ENCODE results near the gene TOP3B. TPM values are rescaled to one million over a fixed set of nuclear protein-coding genes. Genes with fewer than 3 reads are reported as not detected.

Gene TOP3B
- total RNA-seq, 4 donors from 2014 or later = 24.3 to 68.1 (median 48.4) TPM

- Histone ChIP-seq H3K36me3 (no peaks in the 10 kb centered on the region), H3K27me3 (no peaks in the 10 kb centered on the region), H3K9me3 (no peaks in the 10 kb centered on the region), H3K4me3 (no peak overlapping the region), H3K27ac (no peak overlapping the region), H3K4me1 (no peaks in the 10 kb centered on the region)
- no peak for DNase-seq (ENCODE audit: low spot score in 2 of 2)
- TF ChIP-seq EP300 (IDR thresholded peaks at IDR 0.05) = no peak
- TF ChIP-seq POLR2A (IDR thresholded peaks at IDR 0.05) = no peak
- no peak for TF ChIP-seq CTCF (IDR thresholded peaks at IDR 0.05)
- 100% methylated on average over 3 of the region's 3 CpGs for WGBS, 2 donors
These were observed 12.4 kb upstream of the TOP3B start for GRCh38 chr22:21994881-21995444.

- no peak for DNase-seq (ENCODE audit: low spot score in 2 of 2)
- H3K9me3 ChIP-seq = no peaks in the 10 kb centered on the region
- TF ChIP-seq CTCF (IDR thresholded peaks at IDR 0.05) (no peak), POLR2A (IDR thresholded peaks at IDR 0.05) (no peak), EP300 (IDR thresholded peaks at IDR 0.05) (no peak)
- no peak overlapping the region for H3K27ac ChIP-seq
- H3K4me3 ChIP-seq = no peak overlapping the region
- no peaks in the 10 kb centered on the region for H3K4me1 ChIP-seq
- 77% methylated on average over 7 of the region's 7 CpGs for WGBS, 2 donors
- no peaks in the 10 kb centered on the region for H3K27me3 ChIP-seq
- H3K36me3 ChIP-seq = no peaks in the 10 kb centered on the region
These were observed 10.1 kb upstream of the TOP3B start for GRCh38 chr22:21992593-21993237.

GRCh38 chr22:21991774-21992173 is 9.2 kb upstream of the TOP3B start:
- TF ChIP-seq POLR2A (IDR thresholded peaks at IDR 0.05) = no peak
- TF ChIP-seq CTCF (IDR thresholded peaks at IDR 0.05) = no peak
- no peak for TF ChIP-seq EP300 (IDR thresholded peaks at IDR 0.05)
- WGBS, 2 donors = 89 to 91% methylated on average over 4 to 5 of the region's 5 CpGs
- DNase-seq (ENCODE audit: low spot score in 2 of 2) = no peak
- H3K27ac ChIP-seq = no peak overlapping the region
- H3K4me3 ChIP-seq = no peak overlapping the region
- no peaks in the 10 kb centered on the region for H3K36me3 ChIP-seq
- H3K9me3 ChIP-seq = no peaks in the 10 kb centered on the region
- no peaks in the 10 kb centered on the region for H3K27me3 ChIP-seq
- no peaks in the 10 kb centered on the region for H3K4me1 ChIP-seq

- H3K9me3 ChIP-seq = no peaks in the 10 kb centered on the region
- TF ChIP-seq EP300 (IDR thresholded peaks at IDR 0.05) = no peak
- TF ChIP-seq POLR2A (IDR thresholded peaks at IDR 0.05) = no peak
- TF ChIP-seq CTCF (IDR thresholded peaks at IDR 0.05) = no peak
- H3K27me3 ChIP-seq = no peaks in the 10 kb centered on the region
- H3K36me3 ChIP-seq = no peaks in the 10 kb centered on the region
- 89 to 92% methylated on average over 6 of the region's 6 CpGs for WGBS, 2 donors
- no peaks in the 10 kb centered on the region for H3K4me1 ChIP-seq
- no peak overlapping the region for H3K27ac ChIP-seq
- no peak for DNase-seq (ENCODE audit: low spot score in 2 of 2)
- no peak overlapping the region for H3K4me3 ChIP-seq
These were observed 8.7 kb upstream of the TOP3B start for GRCh38 chr22:21991304-21991596.

GRCh38 chr22:21990445-21991303 is 8.1 kb upstream of the TOP3B start:
- TF ChIP-seq CTCF (IDR thresholded peaks at IDR 0.05) (no peak), POLR2A (IDR thresholded peaks at IDR 0.05) (no peak), EP300 (IDR thresholded peaks at IDR 0.05) (no peak)
- Histone ChIP-seq H3K27ac (no peak overlapping the region), H3K27me3 (no peaks in the 10 kb centered on the region), H3K36me3 (no peaks in the 10 kb centered on the region), H3K4me3 (no peak overlapping the region), H3K4me1 (no peaks in the 10 kb centered on the region), H3K9me3 (no peaks in the 10 kb centered on the region)
- DNase-seq (ENCODE audit: low spot score in 2 of 2) = no peak
- WGBS, 2 donors = 72 to 75% methylated on average over 16 of the region's 16 CpGs

All from tibial nerve (tissue), 4 donors.